Measurements from ENCODE around the gene NPR3. TPM values are rescaled to one million over a fixed set of nuclear protein-coding genes. Genes with fewer than 3 reads are reported as not detected.

Gene NPR3
- total RNA-seq, 4 donors from 2014 or later: 25.4 to 45.1 (median 31.5) TPM

- Histone ChIP-seq H3K36me3 (no peaks in the 10 kb centered on the region), H3K9me3 (no peaks in the 10 kb centered on the region), H3K27me3 (no peaks in the 10 kb centered on the region), H3K4me3 (replicated peaks in 1 of 3) (no peak overlapping the region), H3K4me1 (peaks cover 4 to 25% of the 10 kb centered on the region in 2 donors), H3K27ac (no peak overlapping the region)
- intact Hi-C loops (cut with DNase I): no loop called here
- no peak for DNase-seq
- 86 to 97% methylated on average over 3 of the region's 3 CpGs for WGBS, 2 donors
- TF ChIP-seq POLR2A (IDR thresholded peaks at IDR 0.05) (no peak), CTCF (IDR thresholded peaks at IDR 0.05) (no peak)
These were observed 123.1 kb downstream of the NPR3 start for GRCh38 chr5:32834251-32834650.

- Histone ChIP-seq H3K27ac (no peak overlapping the region), H3K4me3 (replicated peaks in 1 of 3) (no peak overlapping the region), H3K36me3 (no peaks in the 10 kb centered on the region), H3K9me3 (no peaks in the 10 kb centered on the region), H3K27me3 (no peaks in the 10 kb centered on the region), H3K4me1 (peaks cover 4 to 20% of the 10 kb centered on the region in 2 donors)
- whole genome bisulfite sequencing, 2 donors: 79 to 85% methylated on average over 5 of the region's 5 CpGs
- intact Hi-C loops (cut with DNase I): no loop called here
- TF ChIP-seq CTCF (IDR thresholded peaks at IDR 0.05): no peak
- no peak for TF ChIP-seq POLR2A (IDR thresholded peaks at IDR 0.05)
- DNase-seq: no peak
These were observed 125.1 kb downstream of the NPR3 start for GRCh38 chr5:32836176-32836575.

- H3K9me3 ChIP-seq: no peaks in the 10 kb centered on the region
- H3K27ac ChIP-seq: no peak overlapping the region
- 75 to 88% methylated on average over 4 of the region's 4 CpGs for WGBS, 2 donors
- H3K36me3 ChIP-seq: no peaks in the 10 kb centered on the region
- DNase-seq: no peak
- peaks cover 4 to 14% of the 10 kb centered on the region in 2 donors for H3K4me1 ChIP-seq
- no peak overlapping the region for H3K4me3 ChIP-seq (replicated peaks in 1 of 3)
- no peaks in the 10 kb centered on the region for H3K27me3 ChIP-seq
- intact Hi-C loops (cut with DNase I): no loop called here
- TF ChIP-seq CTCF (IDR thresholded peaks at IDR 0.05): no peak
- TF ChIP-seq POLR2A (IDR thresholded peaks at IDR 0.05): no peak
These were observed 126.1 kb downstream of the NPR3 start for GRCh38 chr5:32837211-32837610.

- TF ChIP-seq POLR2A (IDR thresholded peaks at IDR 0.05): no peak
- TF ChIP-seq CTCF (IDR thresholded peaks at IDR 0.05): no peak
- H3K4me1 ChIP-seq: peaks cover 4 to 18% of the 10 kb centered on the region in 2 donors
- H3K9me3 ChIP-seq: no peaks in the 10 kb centered on the region
- WGBS, 2 donors: 86 to 94% methylated on average over 2 of the region's 2 CpGs
- H3K27me3 ChIP-seq: no peaks in the 10 kb centered on the region
- DNase-seq: no peak
- no peak overlapping the region for H3K27ac ChIP-seq
- H3K36me3 ChIP-seq: no peaks in the 10 kb centered on the region
- H3K4me3 ChIP-seq (replicated peaks in 1 of 3): no peak overlapping the region
- intact Hi-C loops (cut with DNase I): no loop called here
These were observed 128.0 kb downstream of the NPR3 start for GRCh38 chr5:32839106-32839505.

- 87 to 91% methylated on average over 3 of the region's 3 CpGs for WGBS, 2 donors
- TF ChIP-seq CTCF (IDR thresholded peaks at IDR 0.05) (no peak), POLR2A (IDR thresholded peaks at IDR 0.05) (no peak)
- Histone ChIP-seq H3K4me1 (peaks cover 4 to 18% of the 10 kb centered on the region in 2 donors), H3K9me3 (no peaks in the 10 kb centered on the region), H3K36me3 (no peaks in the 10 kb centered on the region), H3K27me3 (no peaks in the 10 kb centered on the region), H3K4me3 (replicated peaks in 1 of 3) (no peak overlapping the region), H3K27ac (no peak overlapping the region)
- intact Hi-C loops (cut with DNase I): no loop called here
- no peak for DNase-seq
These were observed 129.5 kb downstream of the NPR3 start for GRCh38 chr5:32840606-32841005.

Other genes with a start within 250 kb of the NPR3 start
- gene SUB1, start 125.8 kb upstream of the NPR3 start, total RNA-seq: 100 to 1,000 TPM in 2 of 4 donors, 10 to 100 TPM in 2; 62.7 to 217 (median 113) TPM

Measured in thyroid gland (tissue), 4 donors.